Measurements from ENCODE around the gene MVB12B. TPM values are rescaled to one million over a fixed set of nuclear protein-coding genes. Genes with fewer than 3 reads are reported as not detected.

The MVB12B gene
- total and polyA plus RNA-seq, 2 of the 8 experiments (the other 6 are each of a cell fraction or from before 2014, with no cell fraction given), result 2.6 to 5.0 TPM

DNA sequence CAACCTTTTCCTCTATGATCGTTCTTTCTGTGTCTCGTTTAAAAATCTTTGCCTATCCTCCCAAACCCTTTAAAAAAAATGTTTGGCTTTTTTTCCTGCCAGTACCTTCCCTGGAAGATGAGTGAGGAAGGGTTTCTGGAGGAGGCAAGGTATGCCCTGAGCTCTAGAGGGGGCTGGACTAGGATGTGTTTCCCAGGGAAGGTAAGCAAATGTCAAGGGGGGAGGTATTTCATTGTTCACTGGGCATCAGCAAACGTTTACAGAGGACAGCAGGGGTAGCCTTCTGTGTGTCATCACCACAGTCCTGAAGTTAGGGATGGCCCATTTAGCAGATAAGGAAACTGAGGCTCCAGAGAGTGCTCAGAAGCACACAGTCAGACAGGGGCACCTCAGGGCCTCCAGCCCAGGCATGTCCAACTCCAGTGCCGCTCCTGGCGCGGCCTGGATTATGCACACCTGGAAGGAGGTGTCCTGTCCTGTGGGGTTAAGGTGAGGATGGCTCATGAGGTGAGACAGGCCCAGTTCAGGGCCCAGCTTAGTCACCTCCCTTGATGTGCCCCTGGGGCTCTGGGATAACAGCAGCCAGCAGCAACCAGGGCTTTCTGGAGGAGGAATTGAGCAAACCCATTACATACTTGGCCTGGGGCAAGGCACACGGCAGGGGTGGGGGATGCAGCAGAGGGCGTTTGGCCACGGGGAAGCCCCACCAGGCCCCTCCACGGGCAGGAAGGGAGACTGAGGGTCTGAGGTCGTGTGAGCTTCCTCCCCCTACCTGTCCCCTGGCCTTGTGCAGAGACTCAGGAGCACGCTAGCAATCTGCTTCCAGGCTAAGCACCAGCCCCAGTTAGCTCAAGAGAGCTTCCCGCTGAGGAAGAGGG is 186.8 kb downstream of the MVB12B start:
- Histone ChIP-seq H3K4ac (replicated peaks; ENCODE audit: insufficient read length, low read depth, low read length) (peak overlapping the region; percentile 99), H2BK5ac (ENCODE audit: low read depth, low read length) (peak overlapping the region; percentile 80; the same call in 1 of the 2 replicates), H3K56ac (replicated peaks; ENCODE audit: insufficient read length, low read depth, low read length) (peak overlapping the region; percentile 73), H3K9ac (replicated peaks in 1 of 4; ENCODE audit: extremely low read depth in 1 of 4, low read depth in 3 of 4, low read length in 3 of 4) (no peak overlapping the region), H3K4me2 (ENCODE audit: insufficient read depth in 1 of 2, low read depth in 2 of 2, low read length in 2 of 2) (peak overlapping the region; percentile 58 to 64), H3K14ac (ENCODE audit: insufficient read length) (no peak overlapping the region), H2AFZ (ENCODE audit: low read length) (peak overlapping the region; percentile 78), H4K8ac (ENCODE audit: extremely low read depth, insufficient read depth, low read length) (peak overlapping the region; percentile 83; the same call in 1 of the 2 replicates), H3K27me3 (replicated peaks in 1 of 4; ENCODE audit: control insufficient read depth in 3 of 4, extremely low read depth in 1 of 4, insufficient read depth in 3 of 4, low read length in 3 of 4) (peaks cover 0 to 12% (median 7%) of the 10 kb centered on the region in 4 experiments; a peak in 4 of 7 replicates), H2BK15ac (ENCODE audit: low read length) (no peak overlapping the region), H3K79me2 (ENCODE audit: control insufficient read depth in 1 of 2, insufficient read depth in 2 of 2, low read length in 2 of 2) (no peaks in the 10 kb centered on the region), H2BK12ac (ENCODE audit: low read depth, low read length) (peak overlapping the region; percentile 87; the same call in 1 of the 2 replicates), H4K5ac (ENCODE audit: insufficient read length, low read depth, low read length) (peak overlapping the region; percentile 60), H3K36me3 (ENCODE audit: control insufficient read depth in 2 of 4, insufficient read depth in 4 of 4, low read length in 3 of 4) (no peaks in the 10 kb centered on the region), H3K79me1 (ENCODE audit: low read depth, low read length) (no peaks in the 10 kb centered on the region), H3K9me3 (ENCODE audit: insufficient read depth in 2 of 2, low read depth in 1 of 2, low read length in 1 of 2) (no peaks in the 10 kb centered on the region), H4K91ac (replicated peaks; ENCODE audit: insufficient read length, low read length) (peak overlapping the region; percentile 89), H4K20me1 (replicated peaks in 1 of 2; ENCODE audit: control insufficient read depth in 1 of 2, insufficient read depth in 2 of 2, low read length in 2 of 2) (no peaks in the 10 kb centered on the region), H3K27ac (ENCODE audit: low read depth, low read length) (no peak overlapping the region), H3K23me2 (ENCODE audit: low read depth, low read length) (peaks cover 5% of the 10 kb centered on the region; the same call in 1 of the 2 replicates), H2BK120ac (replicated peaks; ENCODE audit: low read depth, low read length) (peak overlapping the region; percentile 83), H2BK20ac (ENCODE audit: low read length) (peak overlapping the region; percentile 95; the same call in 1 of the 2 replicates), H3K4me3 (ENCODE audit: extremely low read depth in 1 of 4, insufficient read depth in 2 of 4, low read depth in 3 of 4, low read length in 4 of 4) (peak overlapping the region in 1 of 4 experiments; percentile 50; a peak in 2 of 8 replicates), H3K23ac (ENCODE audit: insufficient read length) (no peak overlapping the region), H2AK5ac (ENCODE audit: low read depth, low read length) (peak overlapping the region; percentile 5; the same call in 1 of the 2 replicates), H3K4me1 (replicated peaks in 1 of 4; ENCODE audit: control insufficient read depth in 3 of 4, insufficient read depth in 4 of 4, low read length in 3 of 4) (peaks cover 0 to 12% (median 8%) of the 10 kb centered on the region in 4 experiments; a peak in 6 of 7 replicates), H3K18ac (ENCODE audit: extremely low read depth, low read length) (peak overlapping the region; percentile 83)
- FAIRE-seq (peak; percentile 60), DNase-seq (ENCODE audit: low read depth in 1 of 2, low spot score in 2 of 2) (no peak)
- WGBS, 2 experiments (ENCODE audit: extremely low coverage in 1 of 2, insufficient coverage in 1 of 2, insufficient read length in 1 of 2, insufficient replicate concordance in 2 of 2, low coverage in 1 of 2, low lambda C conversion rate in 2 of 2, missing lambda C conversion rate in 1 of 2), result 61% methylated on average over 11 of the region's 13 CpGs; no CpG with 5 or more reads in 1 of the 2 experiments
- POLR2A ChIA-PET (ENCODE audit: partially characterized antibody), result interaction anchor here (1.2 to 1.9 kb wide), 5 partner anchors 12 to 72 kb away, joined by 3 to 6 read pairs (median 3); no protein-coding TSS in a partner anchor
- TF ChIP-seq SP2 (IDR thresholded peaks at IDR 0.05; ENCODE audit: low read length) (no peak), KDM1A (IDR thresholded peaks at IDR 0.05; ENCODE audit: borderline replicate concordance, low read length) (peak; percentile 87; the same call in 1 of the 2 replicates), BACH1 (IDR thresholded peaks at IDR 0.05; ENCODE audit: low read length) (no peak)
- TF ChIP-seq, protein P1, sequence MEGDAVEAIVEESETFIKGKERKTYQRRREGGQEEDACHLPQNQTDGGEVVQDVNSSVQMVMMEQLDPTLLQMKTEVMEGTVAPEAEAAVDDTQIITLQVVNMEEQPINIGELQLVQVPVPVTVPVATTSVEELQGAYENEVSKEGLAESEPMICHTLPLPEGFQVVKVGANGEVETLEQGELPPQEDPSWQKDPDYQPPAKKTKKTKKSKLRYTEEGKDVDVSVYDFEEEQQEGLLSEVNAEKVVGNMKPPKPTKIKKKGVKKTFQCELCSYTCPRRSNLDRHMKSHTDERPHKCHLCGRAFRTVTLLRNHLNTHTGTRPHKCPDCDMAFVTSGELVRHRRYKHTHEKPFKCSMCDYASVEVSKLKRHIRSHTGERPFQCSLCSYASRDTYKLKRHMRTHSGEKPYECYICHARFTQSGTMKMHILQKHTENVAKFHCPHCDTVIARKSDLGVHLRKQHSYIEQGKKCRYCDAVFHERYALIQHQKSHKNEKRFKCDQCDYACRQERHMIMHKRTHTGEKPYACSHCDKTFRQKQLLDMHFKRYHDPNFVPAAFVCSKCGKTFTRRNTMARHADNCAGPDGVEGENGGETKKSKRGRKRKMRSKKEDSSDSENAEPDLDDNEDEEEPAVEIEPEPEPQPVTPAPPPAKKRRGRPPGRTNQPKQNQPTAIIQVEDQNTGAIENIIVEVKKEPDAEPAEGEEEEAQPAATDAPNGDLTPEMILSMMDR (IDR thresholded peaks at IDR 0.05; ENCODE audit: control extremely low read depth in 1 of 3, insufficient read depth in 1 of 3, low read depth in 1 of 3, low read length in 3 of 3), result peak in 1 of 3 experiments; percentile 16; a peak in 1 of 4 replicates
- CTCF ChIA-PET (ENCODE audit: partially characterized antibody), result interaction anchor here (0.9 to 24.3 kb wide), 13 partner anchors 9 to 268 kb away, joined by 3 to 343 read pairs (median 7); no protein-coding TSS in a partner anchor
